ENCODE data around the gene TRAPPC1.

DNA sequence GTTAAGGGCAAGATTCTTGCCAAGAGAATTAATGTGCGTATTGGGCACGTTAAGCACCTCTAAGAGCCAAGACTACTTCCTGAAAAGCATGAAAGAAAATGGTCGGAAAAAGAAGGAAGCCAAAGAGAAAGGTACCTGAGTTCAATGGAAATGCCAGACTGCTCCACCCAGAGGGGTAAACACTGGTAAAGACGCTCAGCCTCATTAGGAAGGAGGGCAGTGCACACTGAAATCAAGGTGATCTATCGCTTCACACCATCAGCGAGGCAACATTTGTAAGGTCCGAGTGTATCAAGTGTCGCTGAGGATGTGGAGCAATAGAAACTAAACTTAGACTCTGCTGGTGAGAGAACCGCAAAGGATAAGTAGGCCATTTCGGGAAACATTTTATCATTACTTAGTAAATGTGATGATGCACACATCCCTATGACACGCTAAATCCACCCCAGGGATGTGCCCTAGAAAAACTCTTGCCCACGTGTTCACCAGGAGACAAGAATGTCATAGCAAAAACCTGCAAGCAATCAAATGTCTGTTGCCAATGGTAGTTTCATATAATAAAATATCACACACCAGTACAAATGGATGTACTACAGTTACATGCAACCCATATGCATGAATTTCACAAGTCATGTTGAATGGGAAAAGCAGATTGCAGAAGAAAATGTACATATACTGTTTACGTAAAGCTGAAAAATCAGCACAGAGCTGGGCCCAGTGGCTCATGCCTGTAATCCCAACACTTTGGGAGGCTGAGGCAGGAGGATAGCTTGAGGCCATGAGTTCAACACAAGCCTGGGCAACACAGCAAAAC lies 23.9 kb upstream of the TRAPPC1 start:
- TF ChIP-seq POLR2AphosphoS5 (IDR thresholded peaks at IDR 0.05; ENCODE audit: borderline replicate concordance, low read depth, low read length) (no peak), EZH2 (IDR thresholded peaks at IDR 0.05) (no peak), FOXP2 (optimal IDR thresholded peaks at IDR 0.05; ENCODE audit: control extremely low read depth, extremely low read length, insufficient read depth) (no peak)
